ENCODE results near the gene FRS2. TPM values are rescaled to one million over a fixed set of nuclear protein-coding genes. Genes with fewer than 3 reads are reported as not detected.

Gene FRS2
- total RNA-seq, 4 donors from 2014 or later: 46.6 to 64.7 (median 55.6) TPM

DNA sequence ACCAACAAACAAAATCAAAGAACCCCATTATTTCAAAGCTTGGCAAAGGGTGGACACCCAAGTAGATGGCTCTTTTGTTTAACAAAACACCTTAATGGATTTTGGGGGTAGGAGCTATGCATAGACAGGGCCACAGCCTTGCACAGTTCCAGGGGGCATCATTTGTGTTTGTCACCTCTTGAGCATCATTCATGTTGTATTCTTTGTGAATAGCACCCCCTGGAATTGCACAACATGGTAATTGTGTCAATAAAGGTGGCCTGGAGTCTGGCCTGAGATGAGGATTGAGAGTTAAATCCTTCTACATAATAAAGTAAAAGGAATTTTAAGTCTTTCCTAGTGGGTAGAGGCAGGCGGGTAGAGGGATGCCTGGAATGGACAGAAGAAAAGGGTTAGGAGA lies 3.3 kb upstream of the FRS2 start:
- TF ChIP-seq, protein P1, sequence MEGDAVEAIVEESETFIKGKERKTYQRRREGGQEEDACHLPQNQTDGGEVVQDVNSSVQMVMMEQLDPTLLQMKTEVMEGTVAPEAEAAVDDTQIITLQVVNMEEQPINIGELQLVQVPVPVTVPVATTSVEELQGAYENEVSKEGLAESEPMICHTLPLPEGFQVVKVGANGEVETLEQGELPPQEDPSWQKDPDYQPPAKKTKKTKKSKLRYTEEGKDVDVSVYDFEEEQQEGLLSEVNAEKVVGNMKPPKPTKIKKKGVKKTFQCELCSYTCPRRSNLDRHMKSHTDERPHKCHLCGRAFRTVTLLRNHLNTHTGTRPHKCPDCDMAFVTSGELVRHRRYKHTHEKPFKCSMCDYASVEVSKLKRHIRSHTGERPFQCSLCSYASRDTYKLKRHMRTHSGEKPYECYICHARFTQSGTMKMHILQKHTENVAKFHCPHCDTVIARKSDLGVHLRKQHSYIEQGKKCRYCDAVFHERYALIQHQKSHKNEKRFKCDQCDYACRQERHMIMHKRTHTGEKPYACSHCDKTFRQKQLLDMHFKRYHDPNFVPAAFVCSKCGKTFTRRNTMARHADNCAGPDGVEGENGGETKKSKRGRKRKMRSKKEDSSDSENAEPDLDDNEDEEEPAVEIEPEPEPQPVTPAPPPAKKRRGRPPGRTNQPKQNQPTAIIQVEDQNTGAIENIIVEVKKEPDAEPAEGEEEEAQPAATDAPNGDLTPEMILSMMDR (IDR thresholded peaks at IDR 0.05; ENCODE audit: low read depth): no peak

DNA sequence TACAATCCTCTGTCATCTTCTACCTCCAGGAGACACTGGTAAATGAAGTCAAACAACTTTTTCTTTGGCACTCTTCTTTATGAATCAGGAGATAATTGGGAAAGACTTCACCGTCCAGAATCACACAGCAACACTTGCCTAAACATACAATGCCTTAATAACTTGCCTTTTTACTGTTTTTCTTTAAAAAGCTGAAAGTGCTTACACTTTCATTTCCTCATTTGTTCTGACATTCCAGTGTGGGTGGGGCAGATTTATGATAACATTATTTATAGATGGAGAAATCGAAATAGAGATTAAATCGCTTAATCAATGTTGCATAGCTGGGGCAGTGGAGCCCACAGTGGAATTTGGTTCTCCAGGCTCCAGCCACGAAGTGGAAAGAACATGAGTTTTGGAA lies 2.8 kb upstream of the FRS2 start:
- TF ChIP-seq, protein P1 (IDR thresholded peaks at IDR 0.05; ENCODE audit: low read depth): no peak

DNA sequence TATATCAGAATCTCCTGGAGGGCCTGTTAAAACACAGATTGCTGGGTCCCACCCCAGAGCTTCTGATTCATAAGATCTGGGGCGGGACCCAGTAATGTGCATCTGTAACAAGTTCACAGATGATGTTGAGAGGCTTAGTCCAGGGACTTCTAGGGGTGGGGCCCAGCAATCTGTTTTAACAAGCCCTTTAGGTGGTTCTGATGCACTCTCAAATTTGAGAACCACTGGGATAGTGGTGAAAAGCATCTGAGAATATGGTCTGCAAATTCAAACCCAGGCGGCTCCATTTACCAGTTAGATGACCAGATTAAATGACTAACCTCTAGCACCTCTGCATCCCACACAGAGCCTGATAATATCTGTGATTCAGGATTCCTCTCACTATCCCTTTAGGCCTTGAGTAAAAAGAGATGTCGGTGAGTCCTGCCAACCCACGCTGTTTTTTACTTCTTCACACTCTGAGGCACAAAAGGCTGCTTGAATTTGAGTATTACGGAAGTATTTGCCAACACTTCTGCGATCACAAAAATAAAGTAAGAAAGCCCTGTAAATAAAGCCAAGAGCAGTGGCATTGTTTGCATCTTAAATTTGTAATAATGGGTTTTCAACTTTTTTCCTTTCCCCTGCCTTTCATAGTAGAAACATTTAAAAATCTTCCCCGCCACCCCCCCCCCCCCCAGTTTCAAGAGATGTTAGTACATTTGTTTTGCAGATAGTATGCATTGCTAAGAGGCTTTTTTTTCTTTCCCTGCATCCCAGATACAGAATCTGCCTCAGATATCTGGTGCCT lies 1.8 kb upstream of the FRS2 start:
- TF ChIP-seq, protein P1 (IDR thresholded peaks at IDR 0.05; ENCODE audit: low read depth): no peak

DNA sequence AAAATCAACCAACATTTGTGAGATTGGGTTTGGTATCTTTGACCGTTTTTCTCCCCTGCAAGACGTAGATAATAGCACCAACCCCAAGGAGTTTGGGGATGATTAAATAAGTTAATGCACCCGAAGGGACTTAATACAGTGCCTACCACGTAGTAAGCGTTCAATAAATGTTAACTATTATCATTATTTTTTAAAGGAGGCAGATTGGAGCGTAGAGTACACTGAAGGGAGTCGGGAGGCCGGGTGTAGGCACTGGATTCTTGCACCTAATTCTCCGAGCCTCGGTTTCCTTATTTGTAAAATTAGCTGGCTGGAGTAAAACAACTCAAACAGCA lies 367 bp upstream of the FRS2 start:
- TF ChIP-seq, protein P1 (IDR thresholded peaks at IDR 0.05; ENCODE audit: low read depth): no peak

DNA sequence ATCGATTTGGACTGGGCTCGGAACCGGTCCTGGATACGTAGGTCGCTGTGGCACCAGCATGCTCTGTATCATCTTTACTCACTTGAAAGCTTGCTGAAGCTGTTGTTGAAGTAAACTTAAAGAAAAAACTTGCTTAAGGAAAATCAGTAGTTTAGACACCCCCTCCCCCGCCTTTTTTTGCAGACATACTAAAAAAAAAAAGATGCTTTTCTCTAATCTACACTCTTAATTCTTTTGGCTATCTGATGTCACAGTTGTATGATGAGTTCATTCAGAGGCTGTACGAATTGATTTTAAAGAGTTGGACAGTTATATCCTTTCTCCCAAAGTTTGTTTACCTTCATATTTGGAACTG lies 865 bp downstream of the FRS2 start:
- TF ChIP-seq, protein P1 (IDR thresholded peaks at IDR 0.05; ENCODE audit: low read depth): no peak

DNA sequence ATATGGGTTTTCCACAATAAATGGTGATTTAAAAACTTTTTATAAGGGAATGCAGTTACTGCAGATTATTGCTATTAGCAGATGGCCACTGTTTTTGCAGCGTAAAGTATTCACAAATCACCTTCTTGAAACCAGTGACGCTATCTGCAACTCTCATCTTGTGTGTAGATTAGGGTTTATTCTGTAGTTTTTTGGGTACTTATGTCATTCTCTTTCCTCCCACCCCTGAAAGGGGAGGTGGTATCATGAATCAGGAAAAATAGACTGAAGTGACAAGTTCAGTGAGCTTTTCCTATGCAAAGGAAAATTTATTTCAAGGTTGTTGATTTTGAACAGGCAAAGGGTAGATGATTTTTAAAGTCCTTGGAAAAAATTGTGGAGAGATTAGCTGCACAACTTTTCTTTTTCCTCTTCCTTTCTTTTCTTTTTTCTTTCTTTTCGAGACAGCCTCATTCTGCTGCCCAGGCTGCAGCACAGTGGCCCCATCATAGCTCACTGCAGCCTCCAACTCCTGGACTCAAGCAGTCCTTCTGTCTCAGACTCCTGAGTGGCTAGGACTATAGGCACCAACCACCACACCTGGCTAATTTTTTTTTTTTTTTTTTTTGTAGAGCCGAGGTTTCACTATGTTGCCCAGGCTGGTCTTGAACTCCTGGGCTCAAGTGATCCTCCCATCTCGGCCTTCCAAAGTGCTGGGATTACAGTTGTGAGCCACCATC lies 1.6 kb downstream of the FRS2 start:
- TF ChIP-seq, protein P1 (IDR thresholded peaks at IDR 0.05; ENCODE audit: low read depth): no peak

DNA sequence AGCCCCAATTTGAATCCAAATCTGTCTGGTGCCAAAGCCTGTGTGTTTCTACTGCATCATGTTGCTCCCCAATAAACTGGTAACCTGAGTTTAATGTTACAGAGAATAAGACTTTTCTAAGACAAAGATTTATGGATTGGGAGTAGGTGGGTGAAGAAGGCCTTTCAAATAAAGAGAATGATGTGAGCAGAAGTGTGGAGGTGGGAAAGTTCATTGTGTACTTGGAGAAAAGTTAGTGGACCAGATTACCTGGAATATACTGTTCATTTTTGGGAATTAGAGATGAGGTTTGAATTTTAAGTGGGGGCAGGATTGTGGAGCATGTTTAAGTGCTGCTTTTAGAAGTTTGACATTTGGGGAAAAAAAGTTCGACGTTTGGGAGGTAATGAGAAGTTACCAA lies 3.1 kb downstream of the FRS2 start:
- TF ChIP-seq, protein P1 (IDR thresholded peaks at IDR 0.05; ENCODE audit: low read depth): no peak
